ENCODE measurements around the gene NUCB2. TPM values are rescaled to one million over a fixed set of nuclear protein-coding genes. Genes with fewer than 3 reads are reported as not detected.
"Not testable (repeated sequence)": the region's sequence is repeated elsewhere in the genome, so short reads cannot be mapped to it uniquely, and the experiment has no call there.

The NUCB2 gene
- total RNA-seq, 1 donor from 2014 or later = 114 TPM

GRCh38 chr11:17268500-17268899 is 8.0 kb upstream of the NUCB2 start:
- intact Hi-C loops (cut with micrococcal nuclease) = not testable (repeated sequence)

- intact Hi-C loops (cut with micrococcal nuclease) = no loop called here
Observed at GRCh38 chr11:17268902-17269301, 7.6 kb upstream of the NUCB2 start.

GRCh38 chr11:17272801-17273200 is 3.7 kb upstream of the NUCB2 start:
- intact Hi-C loops (cut with micrococcal nuclease) = loop anchor here (10.0 kb wide), 1 partner anchor 1362 kb away; the partner anchor contains the start of gene SPTY2D1

GRCh38 chr11:17273211-17273610 is 3.3 kb upstream of the NUCB2 start:
- intact Hi-C loops (cut with micrococcal nuclease) = loop anchor here (10.0 kb wide), 1 partner anchor 1362 kb away; the partner anchor contains the start of gene SPTY2D1

GRCh38 chr11:17273668-17274282 is 2.8 kb upstream of the NUCB2 start:
- intact Hi-C loops (cut with micrococcal nuclease) = loop anchor here (10.0 kb wide), 1 partner anchor 1361 kb away; the partner anchor contains the start of gene SPTY2D1

- intact Hi-C loops (cut with micrococcal nuclease) = loop anchor here (1.0 to 10.0 kb wide), 9 partner anchors 45 to 1841 kb away; partner anchors contain the start of genes GTF2H1, HPS5, LDHA and RPS13
Observed at GRCh38 chr11:17275400-17276235, 921 bp upstream of the NUCB2 start.

GRCh38 chr11:17277024-17277584 is 565 bp downstream of the NUCB2 start:
- intact Hi-C loops (cut with micrococcal nuclease) = loop anchor here (1.0 to 10.0 kb wide), 10 partner anchors 8 to 1840 kb away; partner anchors contain the start of genes C11orf58, GTF2H1, HPS5 and LDHA

GRCh38 chr11:17280494-17281127 is 4.1 kb downstream of the NUCB2 start:
- intact Hi-C loops (cut with micrococcal nuclease) = no loop called here

- intact Hi-C loops (cut with micrococcal nuclease) = loop anchor here (1.0 kb wide), 1 partner anchor 11 kb away; no protein-coding TSS in a partner anchor
Observed at GRCh38 chr11:17286332-17286731, 9.8 kb downstream of the NUCB2 start.

- intact Hi-C loops (cut with micrococcal nuclease) = no loop called here
Observed at GRCh38 chr11:17287058-17287457, 10.5 kb downstream of the NUCB2 start.

GRCh38 chr11:17291710-17292109 is 15.2 kb downstream of the NUCB2 start:
- intact Hi-C loops (cut with micrococcal nuclease) = no loop called here

- intact Hi-C loops (cut with micrococcal nuclease) = no loop called here
Observed at GRCh38 chr11:17293311-17293710, 16.8 kb downstream of the NUCB2 start.

GRCh38 chr11:17294033-17294432 is 17.5 kb downstream of the NUCB2 start:
- intact Hi-C loops (cut with micrococcal nuclease) = no loop called here

GRCh38 chr11:17296852-17297559 is 20.5 kb downstream of the NUCB2 start:
- intact Hi-C loops (cut with micrococcal nuclease) = loop anchor here (1.0 to 5.0 kb wide), 6 partner anchors 11 to 715 kb away; partner anchors contain the start of genes NCR3LG1 and SERGEF

- intact Hi-C loops (cut with micrococcal nuclease) = loop anchor here (5.0 kb wide), 2 partner anchors 54 to 714 kb away; partner anchors contain the start of genes NCR3LG1 and SERGEF
Observed at GRCh38 chr11:17298302-17298701, 21.8 kb downstream of the NUCB2 start.

- intact Hi-C loops (cut with micrococcal nuclease) = no loop called here
Observed at GRCh38 chr11:17300372-17300771, 23.8 kb downstream of the NUCB2 start.

GRCh38 chr11:17313349-17314231 is 37.1 kb downstream of the NUCB2 start:
- intact Hi-C loops (cut with micrococcal nuclease) = no loop called here

- intact Hi-C loops (cut with micrococcal nuclease) = no loop called here
Observed at GRCh38 chr11:17314232-17314547, 37.7 kb downstream of the NUCB2 start.

- intact Hi-C loops (cut with micrococcal nuclease) = no loop called here
Observed at GRCh38 chr11:17314904-17315426, 38.4 kb downstream of the NUCB2 start.

Data from T-helper 1 cell treated with Interleukin-12 subunit alpha and Interleukin-12 subunit beta and Interleukin-4 antibody, amounts not matched to agents 30 ng/mL and 1 ng/mL, for 36 hours (primary cell).